GM23338 (cell line): ENCODE results near the gene SELENOV. TPM values are rescaled to one million over a fixed set of nuclear protein-coding genes. Genes with fewer than 3 reads are reported as not detected.

Source experiments
- ATAC-seq: fragments of 200-7000 bp; cut with Tn5 transposase; 3 replicates; pipeline ENCODE4 v1.9.1; 2020
- DNase-seq: peaks from one replicate; pipeline ENCODE4 v3.0.0-alpha.2; 2015; ENCODE audit warnings: low spot score
- H2AFZ ChIP-seq: fragments of 200-600 bp; sonication (generic); 2 replicates; pipeline ENCODE4 v1.8.0; 2016; ENCODE audit warnings: antibody characterized with exemption, mild to moderate bottlenecking, moderate library complexity
- H3F3A ChIP-seq: fragments of 200-600 bp; sonication (generic); replicated peaks from 2 replicates; pipeline ENCODE4 v1.8.0; 2017; ENCODE audit warnings: antibody characterized with exemption, mixed run types, low read depth
- H3K27ac ChIP-seq: fragments of 200-600 bp; sonication (generic); 2 replicates; pipeline ENCODE4 v1.6.1; 2016; ENCODE audit warnings: low read depth
- H3K27me3 ChIP-seq: fragments of 200-600 bp; sonication (generic); 2 replicates; pipeline ENCODE4 v1.8.0; 2016; ENCODE audit warnings: mild to moderate bottlenecking, mixed run types, moderate library complexity; ENCODE audit not compliant: insufficient read depth
- H3K36me3 ChIP-seq: fragments of 200-600 bp; sonication (generic); 2 replicates; pipeline ENCODE4 v1.8.0; 2016; ENCODE audit warnings: mild to moderate bottlenecking; ENCODE audit not compliant: insufficient read depth
- H3K4me1 ChIP-seq: fragments of 200-600 bp; sonication (generic); 2 replicates; pipeline ENCODE4 v1.8.0; 2016; ENCODE audit warnings: mild to moderate bottlenecking, moderate library complexity; ENCODE audit not compliant: insufficient read depth
- H3K4me2 ChIP-seq: fragments of 200-600 bp; sonication (generic); 2 replicates; pipeline ENCODE4 v1.7.1; 2017; ENCODE audit warnings: mixed run types
- H3K4me3 ChIP-seq: fragments of 200-600 bp; sonication (generic); 2 replicates; pipeline ENCODE4 v1.6.1; 2016; ENCODE audit warnings: mixed run types
- H3K79me2 ChIP-seq: fragments of 200-600 bp; sonication (generic); replicated peaks from 2 replicates; pipeline ENCODE4 v1.8.0; 2017; ENCODE audit warnings: mild to moderate bottlenecking; ENCODE audit not compliant: insufficient read depth
- H3K9me2 ChIP-seq: fragments of 200-600 bp; sonication (generic); 2 replicates; pipeline ENCODE4 v1.8.0; 2017; ENCODE audit not compliant: insufficient read depth
- H4K20me1 ChIP-seq: fragments of 200-600 bp; sonication (generic); replicated peaks from 2 replicates; pipeline ENCODE4 v1.8.0; 2017; ENCODE audit warnings: mild to moderate bottlenecking; ENCODE audit not compliant: insufficient read depth
- H3K27ac Mint-ChIP-seq: 2 replicates; pipeline ENCODE4 v1.8.0; 2020; ENCODE audit warnings: inconsistent platforms, mild to moderate bottlenecking, moderate library complexity, mixed read lengths
- H3K27me3 Mint-ChIP-seq: 3 replicates; pipeline ENCODE4 v1.8.0; 2022; ENCODE audit warnings: low read depth, mild to moderate bottlenecking, moderate library complexity, mixed read lengths, inconsistent platforms; ENCODE audit not compliant: insufficient read depth, poor library complexity
- H3K36me3 Mint-ChIP-seq: 3 replicates; pipeline ENCODE4 v1.8.0; 2021; ENCODE audit warnings: low read depth, mild to moderate bottlenecking, inconsistent platforms, moderate library complexity, mixed read lengths
- H3K4me1 Mint-ChIP-seq: 3 replicates; pipeline ENCODE4 v1.8.0; 2020; ENCODE audit warnings: mild to moderate bottlenecking, inconsistent platforms, mixed read lengths
- H3K4me3 Mint-ChIP-seq: 3 replicates; pipeline ENCODE4 v1.8.0; 2021; ENCODE audit warnings: moderate library complexity, mild to moderate bottlenecking, inconsistent platforms, mixed read lengths
- H3K9me3 Mint-ChIP-seq: 3 replicates; pipeline ENCODE4 v1.8.0; 2020; ENCODE audit warnings: moderate library complexity, mild to moderate bottlenecking, inconsistent platforms, mixed read lengths
- CREB1 ChIP-seq: fragments of 250-450 bp; sonication (Bioruptor Pico); IDR thresholded peaks from 2 replicates; pipeline ENCODE4 v1.5.0; 2020; ENCODE audit warnings: low read depth, mild to moderate bottlenecking, moderate library complexity
- CTCF ChIP-seq, 2 experiments: fragments of 200-600 bp in 1 of 2; sonication (generic) in 1 of 2; conservative IDR thresholded peaks; 2 replicates each; pipeline versions ENCODE4 v1.5.1 to v1.6.1; 2016 to 2017; ENCODE audit warnings: antibody characterized with exemption in 2 of 2, low read depth in 2 of 2, mild to moderate bottlenecking in 2 of 2, moderate library complexity in 1 of 2
- ETS1 ChIP-seq: IDR thresholded peaks from 2 replicates; pipeline ENCODE4 v1.6.1; 2016; ENCODE audit warnings: antibody characterized with exemption
- EZH2 ChIP-seq: fragments of 200-600 bp; sonication (generic); IDR thresholded peaks from one replicate; pipeline ENCODE4 v1.8.0; 2017; ENCODE audit warnings: antibody characterized with exemption, mild to moderate bottlenecking, low read depth; ENCODE audit not compliant: unreplicated experiment
- EZH2phosphoT487 ChIP-seq: fragments of 200-600 bp; sonication (generic); IDR thresholded peaks from one replicate; pipeline ENCODE4 v1.8.1; 2018; ENCODE audit warnings: antibody characterized with exemption; ENCODE audit not compliant: unreplicated experiment
- JUNB ChIP-seq: IDR thresholded peaks from one replicate; pipeline ENCODE4 v1.6.1; 2016; ENCODE audit warnings: antibody characterized with exemption; ENCODE audit not compliant: unreplicated experiment
- NANOG ChIP-seq: IDR thresholded peaks from 2 replicates; pipeline ENCODE4 v1.6.1; 2016; ENCODE audit warnings: antibody characterized with exemption, borderline replicate concordance
- ZNF114 ChIP-seq: fragments of 250-450 bp; sonication (Bioruptor Pico); IDR thresholded peaks from 2 replicates; pipeline ENCODE4 v1.5.0; 2020; ENCODE audit warnings: mild to moderate bottlenecking, moderate library complexity
- ZNF331 ChIP-seq: fragments of 250-450 bp; sonication (Bioruptor Pico); IDR thresholded peaks from 2 replicates; pipeline ENCODE4 v1.5.0; 2020; ENCODE audit warnings: low read depth, mild to moderate bottlenecking, moderate library complexity
- ZNF462 ChIP-seq: fragments of 250-450 bp; sonication (Bioruptor Pico); IDR thresholded peaks from 2 replicates; pipeline ENCODE4 v1.5.0; 2020; ENCODE audit warnings: mild to moderate bottlenecking, moderate library complexity
- polyA plus RNA-seq: library from polyadenylated mRNA; unstranded; fragments of >200 nt; fragmentation: Nextera tagmentation; extraction: Ambion mirVana; gene quantifications from 2 replicates; pipeline ENCODE4 v1.2.1, GENCODE V29; 2016
- total RNA-seq: library from RNA; depleted of rRNA; stranded (reverse); fragments of >200 nt; shearing (Covaris generic); gene quantifications from 2 replicates; pipeline ENCODE4 v1.2.3, GENCODE V29; 2014

SELENOV gene
- total and polyA plus RNA-seq, 2 experiments from 2014 or later: 8.0 to 8.7 TPM

- no peak for TF ChIP-seq ETS1
- TF ChIP-seq NANOG: no peak
- TF ChIP-seq ZNF114 (CRISPR knock-in tag): no peak
- TF ChIP-seq CTCF (conservative IDR thresholded peaks at IDR 0.05; ENCODE audit: low read depth in 2 of 2): no peak
- no peak for TF ChIP-seq EZH2phosphoT487
Measured at GRCh38 chr19:39546599-39546998, 31.7 kb downstream of the SELENOV start (continued).

- Mint-ChIP-seq H3K27me3 (peaks cover 5% of the 10 kb centered on the region), H3K4me3 (no peak overlapping the region), H3K36me3 (no peaks in the 10 kb centered on the region), H3K27ac (no peak overlapping the region), H3K4me1 (no peaks in the 10 kb centered on the region), H3K9me3 (no peaks in the 10 kb centered on the region)
- no peaks in the 10 kb centered on the region for H3F3A ChIP-seq
- no peaks in the 10 kb centered on the region for H4K20me1 ChIP-seq
- no peak overlapping the region for H2AFZ ChIP-seq
- no peaks in the 10 kb centered on the region for H3K27me3 ChIP-seq
- ATAC-seq (no peak), DNase-seq (no peak)
- H3K9me2 ChIP-seq: no peaks in the 10 kb centered on the region; the same call in 1 of the 2 replicates
- H3K36me3 ChIP-seq: no peaks in the 10 kb centered on the region
- no peaks in the 10 kb centered on the region for H3K79me2 ChIP-seq
- no peaks in the 10 kb centered on the region for H3K4me1 ChIP-seq
- H3K4me2 ChIP-seq: no peak overlapping the region
- no peak overlapping the region for H3K27ac ChIP-seq
- H3K4me3 ChIP-seq: no peak overlapping the region
- TF ChIP-seq JUNB: no peak
- no peak for TF ChIP-seq ZNF462 (CRISPR knock-in tag)
- TF ChIP-seq CREB1: no peak
- no peak for TF ChIP-seq EZH2phosphoT487
- no peak for TF ChIP-seq ZNF114 (CRISPR knock-in tag)
- no peak for TF ChIP-seq NANOG
- TF ChIP-seq EZH2: no peak
- no peak for TF ChIP-seq ZNF331 (CRISPR knock-in tag)
- TF ChIP-seq CTCF (conservative IDR thresholded peaks at IDR 0.05; ENCODE audit: low read depth in 2 of 2): no peak
Measured at GRCh38 chr19:39550197-39550596, 35.3 kb downstream of the SELENOV start.
